Measurements from ENCODE around the gene CWC27. TPM values are rescaled to one million over a fixed set of nuclear protein-coding genes. Genes with fewer than 3 reads are reported as not detected.

Gene CWC27
- 9.0 and 14.5 TPM in 2 replicates for total RNA-seq (2014; rRNA removed)
- 15.4 TPM for polyA plus RNA-seq (2012)

GRCh38 chr5:64768358-64769312 is at the start of gene CWC27, which contains the start of gene SREK1IP1:
TSS of gene CWC27 (plus strand) at chr5:64768930. CDS start at chr5:64769147, 217 bp downstream.
TSS of gene SREK1IP1 (minus strand) at chr5:64768691. CDS start at chr5:64768517, 174 bp downstream.
- peak; percentile 91 for DNase-seq (ENCODE audit: low read depth)

- DNase-seq (ENCODE audit: low read depth) = no peak
These were observed 46.1 kb upstream of the CWC27 start for GRCh38 chr5:64722588-64722987.

GRCh38 chr5:64727150-64727549 is 41.6 kb upstream of the CWC27 start:
- no peak for DNase-seq (ENCODE audit: low read depth)

GRCh38 chr5:64742411-64742810 is 26.3 kb upstream of the CWC27 start:
- peak; percentile 21 for DNase-seq (ENCODE audit: low read depth)

- no peak for DNase-seq (ENCODE audit: low read depth)
These were observed 25.9 kb upstream of the CWC27 start for GRCh38 chr5:64742821-64743220.

GRCh38 chr5:64744914-64745313 is 23.8 kb upstream of the CWC27 start:
- DNase-seq (ENCODE audit: low read depth) = no peak

- DNase-seq (ENCODE audit: low read depth) = no peak
These were observed 22.3 kb upstream of the CWC27 start for GRCh38 chr5:64746446-64746845.

GRCh38 chr5:64749385-64749784 is 19.3 kb upstream of the CWC27 start:
- no peak for DNase-seq (ENCODE audit: low read depth)

GRCh38 chr5:64754066-64754465 is 14.7 kb upstream of the CWC27 start:
- DNase-seq (ENCODE audit: low read depth) = no peak

- no peak for DNase-seq (ENCODE audit: low read depth)
These were observed 9.8 kb upstream of the CWC27 start for GRCh38 chr5:64758901-64759300.

GRCh38 chr5:64759960-64760660 is 8.6 kb upstream of the CWC27 start:
- no peak for DNase-seq (ENCODE audit: low read depth)

GRCh38 chr5:64763948-64764503 is 4.7 kb upstream of the CWC27 start:
- DNase-seq (ENCODE audit: low read depth) = no peak

- DNase-seq (ENCODE audit: low read depth) = no peak
These were observed 2.8 kb upstream of the CWC27 start for GRCh38 chr5:64765804-64766504.

GRCh38 chr5:64766941-64767340 is 1.8 kb upstream of the CWC27 start:
- no peak for DNase-seq (ENCODE audit: low read depth)

- DNase-seq (ENCODE audit: low read depth) = peak; percentile 13
These were observed 772 bp upstream of the CWC27 start for GRCh38 chr5:64767959-64768357.

- DNase-seq (ENCODE audit: low read depth) = no peak
These were observed 1.1 kb downstream of the CWC27 start for GRCh38 chr5:64769855-64770254.

- no peak for DNase-seq (ENCODE audit: low read depth)
These were observed 3.0 kb downstream of the CWC27 start for GRCh38 chr5:64771736-64772135.

GRCh38 chr5:64773533-64773932 is 4.8 kb downstream of the CWC27 start:
- no peak for DNase-seq (ENCODE audit: low read depth)

GRCh38 chr5:64775291-64775690 is 6.6 kb downstream of the CWC27 start:
- DNase-seq (ENCODE audit: low read depth) = no peak

- DNase-seq (ENCODE audit: low read depth) = peak; percentile 77
These were observed 15.8 kb downstream of the CWC27 start for GRCh38 chr5:64784451-64785025.

- DNase-seq (ENCODE audit: low read depth) = no peak
These were observed 17.6 kb downstream of the CWC27 start for GRCh38 chr5:64786372-64786771.

Measured in LHCN-M2 (cell line).